ENCODE measurements around the gene PHOX2B. TPM values are rescaled to one million over a fixed set of nuclear protein-coding genes. Genes with fewer than 3 reads are reported as not detected.

PHOX2B gene
- total and polyA plus RNA-seq, 2 of the 13 experiments (the other 11 are each of a cell fraction or from before 2014, with no cell fraction given) = not detected

DNA sequence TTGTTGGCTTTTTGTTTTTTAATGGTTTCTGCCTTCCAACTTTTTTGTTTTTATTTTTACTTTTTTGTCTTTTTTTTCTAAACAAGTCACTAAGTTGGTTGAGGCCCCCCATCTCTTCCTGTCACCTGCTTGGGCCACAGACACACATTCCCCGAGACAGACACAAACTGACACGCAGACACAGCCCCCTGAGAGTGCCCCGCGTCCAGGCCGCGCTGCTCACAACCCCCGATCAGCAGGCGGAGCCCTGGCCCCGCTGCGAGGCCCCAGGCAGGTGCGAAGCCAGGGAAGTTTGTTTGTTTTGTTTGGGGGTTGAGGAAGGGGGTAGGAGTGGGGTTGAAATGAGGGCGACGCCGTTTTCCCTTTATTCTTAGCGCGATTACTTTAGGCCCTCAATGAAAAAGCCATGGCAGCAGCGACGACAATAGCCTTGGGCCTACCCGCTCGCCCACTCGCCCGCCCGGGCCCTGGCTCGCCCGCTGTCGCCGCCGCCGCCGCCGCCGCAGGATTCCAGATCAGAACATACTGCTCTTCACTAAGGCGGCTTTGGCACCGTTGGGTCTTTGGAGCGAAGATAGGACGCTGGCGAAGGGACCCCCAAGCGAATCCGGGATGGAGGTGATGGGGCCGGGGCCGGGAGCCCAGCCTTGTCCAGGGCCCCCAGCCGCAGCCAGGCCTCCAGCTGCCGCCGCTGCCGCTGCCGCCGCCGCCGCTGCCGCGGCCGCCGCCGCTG, 3.1 kb downstream of the PHOX2B start (continued):
- TF ChIP-seq, protein P1, sequence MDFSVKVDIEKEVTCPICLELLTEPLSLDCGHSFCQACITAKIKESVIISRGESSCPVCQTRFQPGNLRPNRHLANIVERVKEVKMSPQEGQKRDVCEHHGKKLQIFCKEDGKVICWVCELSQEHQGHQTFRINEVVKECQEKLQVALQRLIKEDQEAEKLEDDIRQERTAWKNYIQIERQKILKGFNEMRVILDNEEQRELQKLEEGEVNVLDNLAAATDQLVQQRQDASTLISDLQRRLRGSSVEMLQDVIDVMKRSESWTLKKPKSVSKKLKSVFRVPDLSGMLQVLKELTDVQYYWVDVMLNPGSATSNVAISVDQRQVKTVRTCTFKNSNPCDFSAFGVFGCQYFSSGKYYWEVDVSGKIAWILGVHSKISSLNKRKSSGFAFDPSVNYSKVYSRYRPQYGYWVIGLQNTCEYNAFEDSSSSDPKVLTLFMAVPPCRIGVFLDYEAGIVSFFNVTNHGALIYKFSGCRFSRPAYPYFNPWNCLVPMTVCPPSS (IDR thresholded peaks at IDR 0.05) = no peak
- TF ChIP-seq, protein P2, sequence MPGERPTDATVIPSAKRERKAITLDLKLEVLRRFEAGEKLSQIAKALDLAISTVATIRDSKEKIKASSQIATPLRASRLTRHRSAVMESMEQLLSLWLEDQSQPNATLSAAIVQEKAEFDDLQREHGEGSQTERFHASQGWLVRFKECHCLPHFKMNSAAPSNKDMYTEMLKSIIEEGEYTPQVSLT (CRISPR knock-in tag; IDR thresholded peaks at IDR 0.05; ENCODE audit: borderline replicate concordance, low read depth) = no peak
- no peak for TF ChIP-seq STAT5B (CRISPR knock-in tag; IDR thresholded peaks at IDR 0.05)
- no peak for TF ChIP-seq TSC22D2 (CRISPR knock-in tag; IDR thresholded peaks at IDR 0.05; ENCODE audit: borderline replicate concordance)

DNA sequence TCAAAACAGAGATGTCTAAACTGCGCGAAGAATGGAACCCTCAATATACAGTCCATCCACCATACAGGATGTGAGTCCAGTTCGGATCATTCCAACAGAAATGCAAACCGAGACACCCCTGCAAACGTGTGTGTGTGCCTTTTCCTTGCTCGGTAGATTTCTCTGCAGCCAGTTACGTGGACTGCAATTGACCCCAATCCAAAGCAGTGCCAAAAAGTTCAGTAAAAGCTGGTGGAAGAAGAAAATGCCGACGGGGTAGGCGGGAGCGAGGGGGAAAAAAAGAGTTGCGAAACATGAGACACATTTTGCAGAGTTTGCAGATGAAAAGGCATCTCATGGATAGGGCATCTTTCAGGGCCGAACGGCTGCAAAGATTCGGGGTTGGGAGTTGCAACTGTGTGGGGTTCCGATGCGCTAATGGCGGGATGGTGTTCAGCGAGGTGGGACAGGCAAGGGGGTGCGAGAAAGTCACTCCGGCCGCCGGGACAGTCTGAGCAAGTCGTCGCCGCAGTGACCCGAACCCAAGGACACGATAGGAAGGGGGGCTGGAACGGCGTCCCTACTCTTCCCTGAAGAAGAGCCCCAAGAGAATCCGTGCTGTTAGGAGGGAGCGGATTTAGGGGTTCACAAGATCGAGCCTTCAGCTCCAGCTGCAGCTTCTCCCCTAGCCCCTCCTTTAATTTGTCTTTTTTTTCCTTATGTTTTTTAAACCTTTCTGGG, 3.8 kb downstream of the PHOX2B start:
- Histone ChIP-seq H3K9ac (ENCODE audit: insufficient read depth, low read depth, low read length) (no peak overlapping the region), H3K4me3 (replicated peaks in 1 of 3; ENCODE audit: insufficient read depth in 1 of 3, low read depth in 2 of 3, low read length in 3 of 3) (no peak overlapping the region), H3K27ac (ENCODE audit: extremely low read length, insufficient read depth, low read length) (no peak overlapping the region), H2AFZ (ENCODE audit: low read length) (no peak overlapping the region), H3K9me3 (ENCODE audit: low read length) (no peaks in the 10 kb centered on the region), H3K4me1 (ENCODE audit: insufficient read depth, low read length) (no peaks in the 10 kb centered on the region), H3K79me2 (ENCODE audit: insufficient read depth, low read length) (no peaks in the 10 kb centered on the region), H3K27me3 (ENCODE audit: control insufficient read depth in 1 of 2, insufficient read depth in 2 of 2, low read length in 2 of 2) (peaks cover 3 to 45% of the 10 kb centered on the region in 2 experiments; a peak in 3 of 5 replicates), H3K36me3 (replicated peaks in 1 of 2; ENCODE audit: control insufficient read depth in 1 of 2, insufficient read depth in 2 of 2, low read length in 2 of 2) (no peaks in the 10 kb centered on the region), H4K20me1 (ENCODE audit: insufficient read depth, low read length) (no peaks in the 10 kb centered on the region), H3K4me2 (ENCODE audit: low read depth, low read length) (no peak overlapping the region)
- TF ChIP-seq GATA4 (IDR thresholded peaks at IDR 0.05; ENCODE audit: borderline replicate concordance, low read depth) = no peak
- TF ChIP-seq, protein P3, sequence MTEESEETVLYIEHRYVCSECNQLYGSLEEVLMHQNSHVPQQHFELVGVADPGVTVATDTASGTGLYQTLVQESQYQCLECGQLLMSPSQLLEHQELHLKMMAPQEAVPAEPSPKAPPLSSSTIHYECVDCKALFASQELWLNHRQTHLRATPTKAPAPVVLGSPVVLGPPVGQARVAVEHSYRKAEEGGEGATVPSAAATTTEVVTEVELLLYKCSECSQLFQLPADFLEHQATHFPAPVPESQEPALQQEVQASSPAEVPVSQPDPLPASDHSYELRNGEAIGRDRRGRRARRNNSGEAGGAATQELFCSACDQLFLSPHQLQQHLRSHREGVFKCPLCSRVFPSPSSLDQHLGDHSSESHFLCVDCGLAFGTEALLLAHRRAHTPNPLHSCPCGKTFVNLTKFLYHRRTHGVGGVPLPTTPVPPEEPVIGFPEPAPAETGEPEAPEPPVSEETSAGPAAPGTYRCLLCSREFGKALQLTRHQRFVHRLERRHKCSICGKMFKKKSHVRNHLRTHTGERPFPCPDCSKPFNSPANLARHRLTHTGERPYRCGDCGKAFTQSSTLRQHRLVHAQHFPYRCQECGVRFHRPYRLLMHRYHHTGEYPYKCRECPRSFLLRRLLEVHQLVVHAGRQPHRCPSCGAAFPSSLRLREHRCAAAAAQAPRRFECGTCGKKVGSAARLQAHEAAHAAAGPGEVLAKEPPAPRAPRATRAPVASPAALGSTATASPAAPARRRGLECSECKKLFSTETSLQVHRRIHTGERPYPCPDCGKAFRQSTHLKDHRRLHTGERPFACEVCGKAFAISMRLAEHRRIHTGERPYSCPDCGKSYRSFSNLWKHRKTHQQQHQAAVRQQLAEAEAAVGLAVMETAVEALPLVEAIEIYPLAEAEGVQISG (CRISPR knock-in tag; IDR thresholded peaks at IDR 0.05) = no peak
- TF ChIP-seq CEBPB (IDR thresholded peaks at IDR 0.05; ENCODE audit: borderline replicate concordance, low read depth, low read length) = peak; percentile 42; the same call in 1 of the 2 replicates
- WGBS (ENCODE audit: low lambda C conversion rate) = 38% methylated on average over 33 of the region's 33 CpGs
- POLR2A ChIA-PET = no interaction called here
- CTCF ChIA-PET (ENCODE audit: low intra/inter-chr PET ratio, low total read pairs) = no interaction called here
- in situ Hi-C loops (cut with HindIII; ENCODE audit: extremely low pct_ligation_motif_present, low pct_unique_long_range_greater_than_20kb) = no loop called here
- no TSS peak for BruUV-seq (replicated peaks)
- FAIRE-seq (no peak), DNase-seq (ENCODE audit: low spot score) (no peak), ATAC-seq (no peak)
- intact Hi-C loops (cut with micrococcal nuclease; ENCODE audit: unreplicated experiment) = loop anchor here (5.0 kb wide), 1 partner anchor 462 kb away; no protein-coding TSS in a partner anchor

Data from HepG2 (cell line).